Esophagus (tissue), 2 donors: Measurements from ENCODE around the gene RCBTB2. TPM values are rescaled to one million over a fixed set of nuclear protein-coding genes. Genes with fewer than 3 reads are reported as not detected.

Experiments used
- H3K27ac ChIP-seq, 2 donors: one replicate each; pipeline ENCODE4 v1.5.1; 2013; ENCODE audit warnings: low read depth in 2 of 2, mild to moderate bottlenecking in 2 of 2, inconsistent platforms in 1 of 2, low read length in 1 of 2, moderate library complexity in 1 of 2
- H3K27me3 ChIP-seq, 2 donors: one replicate each; pipeline ENCODE4 v1.6.1; 2013; ENCODE audit warnings: low read length in 2 of 2, control low read depth in 1 of 2, mild to moderate bottlenecking in 1 of 2; ENCODE audit not compliant: insufficient read depth in 2 of 2, control insufficient read depth in 1 of 2
- H3K36me3 ChIP-seq, 2 donors: one replicate each; pipeline ENCODE4 v1.6.1; 2013; ENCODE audit warnings: low read length in 1 of 2; ENCODE audit not compliant: control insufficient read depth in 2 of 2, insufficient read depth in 2 of 2
- H3K4me1 ChIP-seq, 2 donors: one replicate each; pipeline ENCODE4 v1.6.1; 2013; ENCODE audit warnings: low read length in 1 of 2; ENCODE audit not compliant: control insufficient read depth in 2 of 2, insufficient read depth in 2 of 2
- H3K4me3 ChIP-seq, 2 donors: one replicate each; pipeline ENCODE4 v1.5.1; 2013; ENCODE audit warnings: low read length in 2 of 2, mild to moderate bottlenecking in 2 of 2, low read depth in 1 of 2, moderate library complexity in 1 of 2
- H3K9me3 ChIP-seq, 2 donors: one replicate each; pipeline ENCODE4 v1.6.1; 2013; ENCODE audit warnings: mild to moderate bottlenecking in 2 of 2, low read depth in 1 of 2, low read length in 1 of 2, moderate library complexity in 1 of 2; ENCODE audit not compliant: control insufficient read depth in 2 of 2, insufficient read depth in 1 of 2
- WGBS, 2 donors: extraction: QIAGEN DNeasy Blood & Tissue Kit; methylation state at CpG; one replicate each; pipeline ENCODE4 v1.1.7; 2013; 5-methylcytosine and 5-hydroxymethylcytosine counted together
- polyA plus RNA-seq, 2 donors: library from polyadenylated mRNA; stranded (reverse); fragments of 200-250 nt; gene quantifications; one replicate each; pipeline ENCODE4 v1.2.3, GENCODE V29; 2013
- donor health status: healthy with polysubstance abuse.
- donor health status: Bipolar disorder and iron deficiency.

Gene RCBTB2
- polyA plus RNA-seq, 2 donors, result 8.7 to 15.0 TPM

GRCh38 chr13:48532256-48532505, 699 bp downstream of the RCBTB2 start:
- H3K36me3 ChIP-seq, result no peaks in the 10 kb centered on the region
- no peaks in the 10 kb centered on the region for H3K9me3 ChIP-seq
- H3K27me3 ChIP-seq, result no peaks in the 10 kb centered on the region
- H3K27ac ChIP-seq, result peak overlapping the region; percentile 95 to 99
- H3K4me3 ChIP-seq, result peak overlapping the region; percentile 83 to 96
- peaks cover 0 to 2% of the 10 kb centered on the region in 2 donors for H3K4me1 ChIP-seq
- WGBS, 2 donors, result 2 to 3% methylated on average over 16 of the region's 16 CpGs

DNA sequence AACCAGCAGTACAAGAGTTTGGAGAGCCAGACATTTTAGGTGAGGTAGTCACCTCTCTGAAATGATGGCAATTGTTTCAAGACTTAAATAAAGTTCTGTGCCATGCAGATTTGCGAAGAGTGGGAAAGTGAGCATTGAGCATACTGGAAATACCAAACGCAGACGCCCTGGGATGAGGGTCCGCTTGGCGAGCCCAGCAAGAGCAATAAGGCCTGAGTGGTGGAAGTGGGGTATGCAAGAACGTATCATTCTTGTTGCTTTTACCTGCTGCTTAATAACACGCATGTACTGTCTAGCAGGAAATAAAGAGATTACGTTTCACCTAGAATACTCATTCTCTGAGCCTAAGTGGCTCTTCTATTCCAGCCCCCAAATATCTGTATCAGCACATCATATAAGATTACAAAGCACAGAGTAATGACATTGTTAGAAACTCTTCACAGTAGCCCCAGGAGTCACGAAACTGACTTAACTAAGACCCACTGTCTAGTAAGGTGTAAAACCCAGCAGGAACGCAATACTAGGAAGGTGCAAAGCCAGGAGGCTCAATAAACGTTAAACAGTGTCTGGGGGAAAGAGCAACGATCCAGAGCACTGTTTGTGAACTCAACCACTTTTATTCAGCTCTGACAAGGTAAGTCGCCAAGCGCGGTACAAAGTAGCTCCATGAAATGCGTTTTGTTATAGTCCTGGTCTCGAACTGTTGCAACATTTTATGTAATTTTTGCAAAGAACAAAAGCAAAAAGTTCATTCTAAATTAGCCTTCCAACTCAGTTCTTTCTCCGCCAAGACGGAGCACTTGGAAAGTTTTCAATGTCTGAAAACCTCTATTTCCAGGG, 1.2 kb downstream of the RCBTB2 start:
- WGBS, 2 donors, result 27 to 29% methylated on average over 19 of the region's 19 CpGs
- Histone ChIP-seq H3K27me3 (no peaks in the 10 kb centered on the region), H3K4me3 (peak overlapping the region; percentile 83 to 96), H3K27ac (peak overlapping the region; percentile 95 to 99), H3K4me1 (peaks cover 0 to 2% of the 10 kb centered on the region in 2 donors), H3K9me3 (no peaks in the 10 kb centered on the region), H3K36me3 (no peaks in the 10 kb centered on the region)

- no peaks in the 10 kb centered on the region for H3K27me3 ChIP-seq
- no peak overlapping the region for H3K4me3 ChIP-seq
- H3K9me3 ChIP-seq, result no peaks in the 10 kb centered on the region
- peaks cover 0 to 2% of the 10 kb centered on the region in 2 donors for H3K4me1 ChIP-seq
- WGBS, 2 donors, result 87 to 92% methylated on average over 6 of the region's 6 CpGs
- no peak overlapping the region for H3K27ac ChIP-seq
- H3K36me3 ChIP-seq, result no peaks in the 10 kb centered on the region
Observed at GRCh38 chr13:48530833-48531232, 2.0 kb downstream of the RCBTB2 start.

DNA sequence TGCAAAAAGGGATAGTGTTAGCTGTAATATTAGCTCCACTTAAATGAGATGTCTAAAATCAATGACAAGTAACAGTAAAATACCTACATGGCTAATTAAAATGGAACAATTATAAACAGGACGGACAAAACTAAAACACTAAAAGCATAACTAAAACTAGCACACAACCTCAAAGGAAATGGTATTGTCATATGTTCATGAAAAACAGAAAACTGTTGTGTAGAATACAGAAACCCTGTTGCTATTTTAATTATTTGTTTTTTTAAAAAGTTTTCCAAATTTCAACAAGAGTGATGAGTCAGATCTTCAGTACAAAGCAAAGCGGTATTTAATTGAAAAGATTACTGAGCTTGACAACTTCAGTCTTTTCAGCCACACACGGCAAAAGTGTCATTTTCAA, 4.2 kb downstream of the RCBTB2 start:
- no peak overlapping the region for H3K27ac ChIP-seq
- H3K9me3 ChIP-seq, result no peaks in the 10 kb centered on the region
- no peak overlapping the region for H3K4me3 ChIP-seq
- H3K27me3 ChIP-seq, result no peaks in the 10 kb centered on the region
- no peaks in the 10 kb centered on the region for H3K36me3 ChIP-seq
- peaks cover 0 to 2% of the 10 kb centered on the region in 2 donors for H3K4me1 ChIP-seq
- 54 to 73% methylated on average over 3 of the region's 3 CpGs for WGBS, 2 donors

DNA sequence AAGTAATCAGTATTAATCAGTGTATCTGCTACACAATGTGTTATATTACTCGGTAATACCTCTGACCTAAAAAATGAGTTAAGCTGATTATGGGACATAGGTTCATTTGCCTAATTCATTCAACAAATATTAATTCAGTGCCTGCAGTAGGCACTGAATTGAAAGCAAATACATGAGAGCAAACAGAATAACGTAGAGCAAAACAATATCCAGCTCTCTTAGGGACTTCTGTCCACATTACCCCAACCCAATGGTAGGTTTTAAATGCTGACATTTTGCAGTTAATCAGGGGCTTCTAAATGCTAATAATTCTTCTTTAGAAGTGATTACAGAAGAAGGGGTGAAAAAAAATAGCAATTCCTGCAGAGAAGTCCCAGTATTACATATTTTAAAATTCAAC, 4.9 kb downstream of the RCBTB2 start:
- no peak overlapping the region for H3K27ac ChIP-seq
- peaks cover 0 to 2% of the 10 kb centered on the region in 2 donors for H3K4me1 ChIP-seq
- no peaks in the 10 kb centered on the region for H3K36me3 ChIP-seq
- 51 to 56% methylated on average over 2 of the region's 2 CpGs for WGBS, 2 donors
- no peaks in the 10 kb centered on the region for H3K27me3 ChIP-seq
- no peak overlapping the region for H3K4me3 ChIP-seq
- no peaks in the 10 kb centered on the region for H3K9me3 ChIP-seq

DNA sequence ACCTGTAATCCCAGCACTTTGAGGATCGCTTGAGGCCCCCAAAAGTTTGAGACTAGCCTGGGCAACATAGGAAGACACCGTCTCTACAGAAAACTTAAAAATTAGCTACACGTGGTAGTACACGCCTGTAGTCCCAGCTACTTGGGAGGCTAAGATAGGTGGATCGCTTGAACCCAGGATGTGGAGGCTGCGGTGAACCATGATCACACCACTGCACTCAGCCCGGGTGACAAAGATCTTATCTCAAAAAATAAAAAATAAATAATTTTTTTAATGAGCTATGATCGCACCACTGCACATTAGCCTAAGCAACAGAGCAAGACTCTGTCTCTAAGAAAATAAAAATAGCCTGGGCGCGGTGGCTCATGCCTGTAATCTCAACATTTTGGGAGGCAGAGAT, 6.6 kb downstream of the RCBTB2 start:
- Histone ChIP-seq H3K9me3 (no peaks in the 10 kb centered on the region), H3K27me3 (no peaks in the 10 kb centered on the region), H3K36me3 (no peaks in the 10 kb centered on the region), H3K27ac (no peak overlapping the region), H3K4me1 (no peaks in the 10 kb centered on the region), H3K4me3 (no peak overlapping the region)
- 89 to 91% methylated on average over 10 of the region's 10 CpGs for WGBS, 2 donors

- Histone ChIP-seq H3K9me3 (no peaks in the 10 kb centered on the region), H3K36me3 (no peaks in the 10 kb centered on the region), H3K27me3 (no peaks in the 10 kb centered on the region), H3K4me3 (no peak overlapping the region), H3K4me1 (no peaks in the 10 kb centered on the region), H3K27ac (no peak overlapping the region)
- WGBS, 2 donors, result 92 to 100% methylated on average over 1 of the region's 1 CpG
Observed at GRCh38 chr13:48518083-48518482, 14.8 kb downstream of the RCBTB2 start.

- Histone ChIP-seq H3K4me1 (peaks cover 0 to 2% of the 10 kb centered on the region in 2 donors), H3K4me3 (no peak overlapping the region), H3K36me3 (peaks cover 2% of the 10 kb centered on the region in 2 donors), H3K9me3 (no peaks in the 10 kb centered on the region), H3K27me3 (no peaks in the 10 kb centered on the region), H3K27ac (peak overlapping the region in 1 of 2 donors; percentile 29)
- 76 to 84% methylated on average over 6 of the region's 6 CpGs for WGBS, 2 donors
Observed at GRCh38 chr13:48515732-48516131, 17.1 kb downstream of the RCBTB2 start.

- H3K36me3 ChIP-seq, result peaks cover 2% of the 10 kb centered on the region in 2 donors
- H3K27me3 ChIP-seq, result no peaks in the 10 kb centered on the region
- peaks cover 0 to 2% of the 10 kb centered on the region in 2 donors for H3K4me1 ChIP-seq
- no peaks in the 10 kb centered on the region for H3K9me3 ChIP-seq
- no peak overlapping the region for H3K4me3 ChIP-seq
- no peak overlapping the region for H3K27ac ChIP-seq
- WGBS, 2 donors, result 81 to 86% methylated on average over 4 of the region's 4 CpGs
Observed at GRCh38 chr13:48514793-48515192, 18.1 kb downstream of the RCBTB2 start.

DNA sequence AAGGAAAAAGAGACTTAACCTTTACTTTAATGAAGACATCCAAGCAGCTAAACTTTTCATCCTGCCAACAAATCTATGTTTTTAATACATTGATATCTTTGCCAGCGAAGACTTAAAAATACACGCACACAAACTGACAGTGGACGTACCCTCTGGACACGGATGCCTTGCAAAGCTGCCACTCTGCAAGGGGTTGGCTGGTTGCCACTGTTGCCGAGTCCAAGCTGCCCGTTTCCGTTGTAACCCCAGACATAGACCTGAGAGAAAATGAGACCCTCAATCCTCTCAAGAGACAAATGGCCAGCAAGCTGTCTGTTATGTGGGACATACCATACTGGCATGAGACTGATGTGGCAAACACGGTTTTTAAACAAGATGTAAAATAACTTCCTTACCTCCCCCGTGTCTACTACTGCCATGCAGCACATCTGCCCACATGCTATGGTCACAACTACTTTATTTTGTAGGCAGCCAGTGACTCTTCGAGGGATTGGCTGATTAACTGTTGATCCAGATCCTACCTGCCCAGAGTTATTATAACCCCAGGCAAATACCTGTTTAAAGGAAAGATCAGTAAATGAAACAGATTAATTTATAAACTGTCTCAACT, 21.2 kb downstream of the RCBTB2 start:
- 51 to 62% methylated on average over 10 of the region's 10 CpGs for WGBS, 2 donors
- Histone ChIP-seq H3K27me3 (no peaks in the 10 kb centered on the region), H3K9me3 (no peaks in the 10 kb centered on the region), H3K27ac (peak overlapping the region in 1 of 2 donors; percentile 31), H3K4me3 (no peak overlapping the region), H3K36me3 (peaks cover 2% of the 10 kb centered on the region in 2 donors), H3K4me1 (peaks cover 2 to 7% of the 10 kb centered on the region in 2 donors)
